NCI-H82 (cell line): ENCODE results near the gene FCER1G.
"Not testable (repeated sequence)": the region's sequence is repeated elsewhere in the genome, so short reads cannot be mapped to it uniquely, and the experiment has no call there.

ENCODE experiments used
- DNase-seq: peaks from one replicate; lab custom pipeline; 2025; lab: John Stamatoyannopoulos, UW

FCER1G gene

GRCh38 chr1:161229896-161230295 lies 14.8 kb downstream of the FCER1G start:
- peak; percentile 53 for DNase-seq

GRCh38 chr1:161230762-161231161 lies 15.7 kb downstream of the FCER1G start:
- DNase-seq = no peak

DNA sequence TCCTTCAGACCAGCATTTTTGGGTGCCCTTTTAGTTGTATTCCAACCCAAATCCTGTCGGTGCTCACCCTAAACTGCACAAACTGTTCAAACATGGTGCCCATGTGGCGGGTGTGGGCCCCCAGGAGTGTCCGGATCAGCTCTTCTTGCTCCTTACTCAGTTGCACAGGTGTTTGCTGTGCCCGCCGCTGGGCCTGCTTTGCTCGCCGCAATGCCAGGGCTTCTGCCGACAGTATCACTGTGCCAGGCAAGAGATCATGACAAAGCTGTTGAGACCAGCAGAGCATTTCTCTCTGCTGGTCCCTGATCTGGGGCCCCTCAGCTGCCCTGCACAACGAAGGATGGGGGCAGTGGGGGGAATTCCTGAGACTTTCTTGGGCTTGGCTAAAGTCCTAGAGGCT lies 18.0 kb downstream of the FCER1G start:
- no peak for DNase-seq

GRCh38 chr1:161235957-161236775 lies 21.1 kb downstream of the FCER1G start:
- no peak for DNase-seq

GRCh38 chr1:161238039-161238473 lies 23.0 kb downstream of the FCER1G start, which contains the start of gene NR1I3:
TSS of gene NR1I3 (minus strand) at chr1:161238203. CDS start at chr1:161236565, 1,638 bp downstream.
- DNase-seq = no peak

DNA sequence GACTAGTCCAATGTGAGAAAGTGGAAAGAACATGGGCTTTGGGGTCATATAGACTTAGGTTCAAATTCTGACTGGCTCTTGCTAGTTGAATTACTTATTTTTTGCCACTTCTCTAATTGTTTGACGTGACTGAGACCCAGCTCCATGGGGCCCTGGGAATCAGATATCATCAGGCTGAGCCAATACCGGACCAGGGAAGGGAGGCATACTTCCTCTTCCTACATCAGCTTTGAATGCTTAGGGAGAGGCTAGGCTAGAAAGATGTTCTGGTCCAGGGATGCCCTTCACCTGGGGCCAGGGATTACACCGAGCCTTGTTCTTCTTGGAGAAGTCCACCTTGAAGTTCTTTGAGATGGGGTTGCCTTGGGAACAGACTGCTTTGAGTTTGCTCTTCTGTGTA lies 26.6 kb downstream of the FCER1G start:
- DNase-seq = no peak

DNA sequence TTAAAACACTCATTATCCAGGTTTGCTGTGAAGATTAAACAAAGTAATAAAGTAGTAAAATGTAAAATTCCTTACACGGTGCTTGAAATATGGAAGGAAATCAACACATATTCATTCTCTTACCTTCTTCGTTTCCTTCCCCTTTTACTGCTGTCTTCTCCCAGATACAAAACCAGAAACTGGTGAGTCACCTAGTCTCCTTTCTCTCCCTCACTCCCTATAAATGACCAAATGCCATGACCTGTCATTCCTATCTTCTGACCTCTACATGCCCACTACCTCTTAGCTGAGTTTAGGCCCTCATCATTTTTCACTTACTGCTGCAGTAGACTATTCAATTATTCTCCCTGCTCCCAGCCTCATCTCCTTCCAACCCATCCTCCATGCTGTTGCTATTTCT lies 27.2 kb downstream of the FCER1G start:
- DNase-seq = no peak

- no peak for DNase-seq
Observed at GRCh38 chr1:161244888-161245287, 29.8 kb downstream of the FCER1G start.

DNA sequence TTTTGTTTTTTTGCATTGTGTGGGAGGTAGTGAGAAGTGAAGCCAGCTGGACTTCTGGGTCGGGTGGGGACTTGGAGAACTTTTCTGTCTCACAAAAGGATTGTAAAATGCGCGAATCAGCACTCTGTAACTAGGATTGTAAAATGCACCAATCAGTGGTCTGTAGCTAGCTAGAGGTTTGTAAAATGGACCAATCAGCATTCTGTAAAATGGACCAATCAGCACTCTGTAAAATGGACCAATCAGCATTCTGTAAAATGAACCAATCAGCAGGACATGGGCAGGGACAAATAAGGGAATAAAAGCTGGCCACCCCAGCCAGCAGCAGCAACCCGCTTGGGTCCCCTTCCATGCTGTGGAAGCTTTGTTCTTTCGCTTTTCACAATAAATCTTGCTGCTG lies 35.0 kb downstream of the FCER1G start:
- not testable (repeated sequence) for DNase-seq

GRCh38 chr1:161250829-161251228 lies 35.7 kb downstream of the FCER1G start:
- DNase-seq = no peak

DNA sequence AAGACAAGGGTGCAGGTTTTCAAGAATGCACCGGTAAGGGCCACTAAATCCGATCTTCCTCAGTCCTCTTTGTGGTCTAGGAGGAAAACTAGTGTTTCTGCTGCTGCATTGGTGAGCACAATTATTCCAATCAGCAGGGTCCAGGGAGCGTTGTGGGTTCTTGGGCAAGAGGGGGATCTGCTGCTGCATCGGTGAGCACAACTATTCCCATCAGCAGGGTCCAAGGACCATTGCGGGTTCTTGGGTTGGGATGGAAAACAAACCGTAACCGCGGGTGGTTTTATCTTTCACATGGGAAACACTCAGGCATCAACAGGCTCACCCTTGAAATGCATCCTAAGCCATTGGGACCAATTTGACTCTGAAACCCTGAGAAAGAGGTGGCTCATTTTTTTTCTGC lies 36.5 kb downstream of the FCER1G start:
- no peak for DNase-seq

DNA sequence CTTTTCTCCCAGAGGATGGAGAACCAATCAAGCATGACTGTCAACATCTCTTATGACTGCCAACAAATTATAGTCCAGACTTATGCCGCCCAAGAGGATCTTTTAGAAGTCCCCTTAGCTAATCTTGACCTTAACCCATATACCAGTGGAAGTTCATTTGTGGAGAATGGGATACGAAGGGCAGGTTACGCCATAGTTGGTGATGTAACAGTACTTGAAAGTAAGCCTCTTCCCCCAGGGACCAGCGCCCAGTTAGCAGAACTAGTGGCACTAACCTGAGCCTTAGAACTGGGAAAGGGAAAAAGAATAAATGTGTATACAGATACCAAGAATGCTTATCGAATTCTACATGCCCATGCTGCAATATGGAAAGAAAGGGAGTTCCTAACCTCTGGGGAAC lies 40.2 kb downstream of the FCER1G start:
- not testable (repeated sequence) for DNase-seq

- DNase-seq = not testable (repeated sequence)
Observed at GRCh38 chr1:161255955-161256520, 40.9 kb downstream of the FCER1G start.

DNA sequence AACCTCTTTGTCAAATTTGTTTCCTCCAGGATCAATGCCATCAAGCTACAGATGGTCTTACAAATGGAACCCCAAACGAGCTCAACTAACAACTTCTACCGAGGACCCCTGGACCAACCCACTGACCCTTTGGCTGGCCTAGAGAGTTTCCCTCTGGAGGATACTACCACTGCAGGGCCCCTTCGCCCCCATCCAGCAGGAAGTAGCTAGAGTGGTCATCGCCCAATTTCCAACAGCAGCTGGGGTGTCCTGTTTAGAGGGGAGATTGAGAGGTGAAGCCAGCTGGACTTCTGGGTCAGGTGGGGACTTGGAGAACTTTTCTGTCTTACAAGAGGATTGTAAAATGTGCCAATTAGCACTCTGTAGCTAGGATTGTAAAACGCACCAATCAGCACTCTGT lies 42.0 kb downstream of the FCER1G start:
- DNase-seq = not testable (repeated sequence)

GRCh38 chr1:161258439-161259344 lies 43.6 kb downstream of the FCER1G start, which contains the start of gene PCP4L1:
TSS of gene PCP4L1 (plus strand) at chr1:161258745. CDS start at chr1:161258975, 230 bp downstream.
- peak; percentile 87 for DNase-seq

DNA sequence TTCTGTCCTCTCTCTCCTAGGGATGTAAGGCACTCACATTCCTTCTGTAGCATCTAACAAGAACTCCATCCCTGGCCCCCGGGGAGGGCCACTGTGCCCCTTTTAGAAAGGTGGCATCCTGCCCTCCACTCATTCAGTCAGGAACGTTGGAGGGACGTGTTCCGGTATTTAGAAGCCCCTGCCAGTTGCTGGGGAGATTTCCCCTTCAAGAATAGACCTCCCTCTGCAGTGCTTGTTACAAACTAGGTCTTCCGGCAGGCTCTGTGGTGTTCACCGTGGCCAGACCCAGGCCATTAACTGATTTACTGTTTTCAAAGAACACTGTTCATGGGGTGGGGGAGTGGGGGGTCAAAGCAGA lies 44.2 kb downstream of the FCER1G start:
- DNase-seq = no peak

GRCh38 chr1:161259765-161260164 lies 44.7 kb downstream of the FCER1G start:
- no peak for DNase-seq

GRCh38 chr1:161260376-161261260 lies 45.5 kb downstream of the FCER1G start:
- peak; percentile 83 for DNase-seq

DNA sequence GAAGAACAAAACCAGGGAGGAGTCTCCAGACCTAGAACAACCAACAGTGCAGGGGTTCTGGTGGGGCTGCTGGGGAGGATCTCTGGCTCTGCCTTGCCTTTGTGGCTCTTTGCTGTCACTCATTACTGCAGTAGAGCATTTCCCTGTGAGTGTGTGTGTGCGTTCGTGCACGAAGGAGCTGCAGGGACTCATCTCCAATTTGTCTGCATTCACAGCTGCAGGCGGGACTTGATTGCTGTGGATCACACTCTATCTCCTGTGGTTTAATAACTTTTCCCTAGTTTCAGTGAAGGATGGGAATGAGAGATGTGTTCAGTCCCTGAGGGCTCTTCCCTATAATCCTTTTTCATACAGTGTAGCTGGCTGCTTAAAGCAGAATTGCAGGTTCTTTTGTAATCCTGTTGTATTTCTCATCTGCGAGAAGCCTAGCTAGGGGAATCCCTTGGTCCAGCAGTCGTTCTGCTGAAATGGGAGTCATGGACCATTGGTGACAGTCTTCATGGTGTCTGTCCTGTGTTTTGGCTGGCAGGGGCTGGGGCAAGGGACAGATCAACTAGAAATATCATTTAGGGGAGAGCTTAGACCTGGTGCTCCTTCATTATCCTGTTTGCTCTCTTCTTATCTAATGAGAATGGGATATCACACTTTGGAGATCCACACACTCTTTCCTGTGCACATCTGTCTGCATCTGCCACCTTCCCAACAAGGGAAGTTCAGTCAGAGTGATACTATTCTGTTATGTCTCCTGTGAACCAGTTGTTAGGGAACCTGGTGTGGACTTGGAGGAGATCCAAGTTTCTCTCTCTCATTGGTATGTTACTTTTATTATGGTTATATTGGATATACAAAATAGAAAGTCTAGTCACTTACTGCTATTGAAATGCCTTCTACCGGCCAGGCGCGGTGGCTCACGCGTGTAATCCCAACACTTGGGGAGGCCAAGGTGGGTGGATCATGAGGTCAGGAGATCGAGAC lies 46.5 kb downstream of the FCER1G start:
- DNase-seq = peak; percentile 64

GRCh38 chr1:161265305-161265704 lies 50.2 kb downstream of the FCER1G start:
- DNase-seq = no peak
